ENCODE measurements around the gene KIF2A.

KIF2A gene

GRCh38 chr5:62431735-62432620, 126.0 kb downstream of the KIF2A start:
- TF ChIP-seq CTCF (IDR thresholded peaks at IDR 0.05; ENCODE audit: low read depth, low read length) = no peak
- Histone ChIP-seq H3K9me3 (ENCODE audit: severe bottlenecking) (no peaks in the 10 kb centered on the region), H3K27ac (no peak overlapping the region), H3K4me3 (ENCODE audit: low read depth, low read length) (no peak overlapping the region), H3K36me3 (no peaks in the 10 kb centered on the region), H3K27me3 (ENCODE audit: insufficient read depth, low read depth, severe bottlenecking) (no peaks in the 10 kb centered on the region)
- no peak for DNase-seq

- no peaks in the 10 kb centered on the region for H3K9me3 ChIP-seq (ENCODE audit: severe bottlenecking)
- TF ChIP-seq CTCF (IDR thresholded peaks at IDR 0.05; ENCODE audit: low read depth, low read length) = no peak
- H3K27me3 ChIP-seq (ENCODE audit: insufficient read depth, low read depth, severe bottlenecking) = no peaks in the 10 kb centered on the region
- no peak overlapping the region for H3K27ac ChIP-seq
- DNase-seq = no peak
- no peaks in the 10 kb centered on the region; the same call in none of the 2 replicates for H3K36me3 ChIP-seq
- no peak overlapping the region for H3K4me3 ChIP-seq (ENCODE audit: low read depth, low read length)
Observed at GRCh38 chr5:62432621-62433064, 126.6 kb downstream of the KIF2A start.

All from WERI-Rb-1 (cell line).